ENCODE results near the gene EDEM2.
"Not testable (repeated sequence)": the region's sequence is repeated elsewhere in the genome, so short reads cannot be mapped to it uniquely, and the experiment has no call there.

Gene EDEM2

GRCh38 chr20:35117629-35118028 is 29.5 kb downstream of the EDEM2 start:
- no peak for ATAC-seq (ENCODE audit: insufficient read depth, low read depth)
- no peak overlapping the region for H3K27ac ChIP-seq (ENCODE audit: low read length)
- no peak overlapping the region for H3K4me2 ChIP-seq (ENCODE audit: insufficient read depth, low read length)
- H3K9ac ChIP-seq (ENCODE audit: low read depth, low read length), result no peak overlapping the region
- peaks cover 63% of the 10 kb centered on the region for H3K36me3 ChIP-seq (ENCODE audit: insufficient read depth, low read length)
- no peak overlapping the region for H3K4me3 ChIP-seq (ENCODE audit: low read depth in 1 of 2, low read length in 2 of 2)
- H2AFZ ChIP-seq (ENCODE audit: low read depth, low read length), result no peak overlapping the region
- no peaks in the 10 kb centered on the region for H3K27me3 ChIP-seq (ENCODE audit: insufficient read depth, low read length, poor library complexity)
- no peaks in the 10 kb centered on the region for H3K79me2 ChIP-seq (ENCODE audit: insufficient read depth, low read length)
- DNase-seq, result no peak
- TF ChIP-seq EZH2 (IDR thresholded peaks at IDR 0.05; ENCODE audit: borderline replicate concordance, low read depth, low read length, severe bottlenecking) (no peak), CTCF (IDR thresholded peaks at IDR 0.05; ENCODE audit: borderline replicate concordance, extremely low read depth, low read length, poor library complexity, severe bottlenecking) (no peak)
- no peaks in the 10 kb centered on the region for H3K4me1 ChIP-seq (ENCODE audit: insufficient read depth, low read length)
- no peaks in the 10 kb centered on the region for H4K20me1 ChIP-seq (ENCODE audit: insufficient read depth, low read length)
- no peaks in the 10 kb centered on the region for H3K9me3 ChIP-seq (ENCODE audit: insufficient read depth, low read length, severe bottlenecking)

DNA sequence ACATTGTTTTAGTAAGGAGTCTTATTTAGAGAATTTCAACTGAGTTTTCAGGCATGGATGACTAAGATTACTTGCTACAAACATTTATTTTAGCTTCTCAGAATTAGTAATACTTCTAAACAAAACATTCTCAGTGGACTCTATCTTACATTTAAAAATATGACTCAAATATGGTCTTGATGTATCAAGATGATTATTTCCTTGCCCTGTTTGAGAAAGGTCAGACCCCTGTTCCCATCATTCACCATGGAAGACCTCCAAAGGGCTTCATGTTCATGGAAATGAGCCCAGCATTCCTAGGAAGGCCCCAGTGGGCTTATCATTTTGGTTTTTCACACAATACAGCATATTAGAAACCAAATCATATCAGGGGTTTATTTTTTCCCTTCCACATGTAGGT is 29.9 kb downstream of the EDEM2 start:
- H3K27ac ChIP-seq (ENCODE audit: low read length), result no peak overlapping the region
- DNase-seq, result no peak
- no peaks in the 10 kb centered on the region for H3K79me2 ChIP-seq (ENCODE audit: insufficient read depth, low read length)
- H3K9me3 ChIP-seq (ENCODE audit: insufficient read depth, low read length, severe bottlenecking), result no peaks in the 10 kb centered on the region
- TF ChIP-seq EZH2 (IDR thresholded peaks at IDR 0.05; ENCODE audit: borderline replicate concordance, low read depth, low read length, severe bottlenecking), result no peak
- TF ChIP-seq CTCF (IDR thresholded peaks at IDR 0.05; ENCODE audit: borderline replicate concordance, extremely low read depth, low read length, poor library complexity, severe bottlenecking), result no peak
- no peaks in the 10 kb centered on the region for H3K27me3 ChIP-seq (ENCODE audit: insufficient read depth, low read length, poor library complexity)
- H3K9ac ChIP-seq (ENCODE audit: low read depth, low read length), result no peak overlapping the region
- H3K4me2 ChIP-seq (ENCODE audit: insufficient read depth, low read length), result no peak overlapping the region
- H2AFZ ChIP-seq (ENCODE audit: low read depth, low read length), result no peak overlapping the region
- no peaks in the 10 kb centered on the region for H3K4me1 ChIP-seq (ENCODE audit: insufficient read depth, low read length)
- ATAC-seq (ENCODE audit: insufficient read depth, low read depth), result no peak
- no peak overlapping the region for H3K4me3 ChIP-seq (ENCODE audit: low read depth in 1 of 2, low read length in 2 of 2)
- peaks cover 61% of the 10 kb centered on the region for H3K36me3 ChIP-seq (ENCODE audit: insufficient read depth, low read length)
- no peaks in the 10 kb centered on the region for H4K20me1 ChIP-seq (ENCODE audit: insufficient read depth, low read length)

GRCh38 chr20:35116258-35116657 is 30.9 kb downstream of the EDEM2 start:
- no peak for TF ChIP-seq EZH2 (IDR thresholded peaks at IDR 0.05; ENCODE audit: borderline replicate concordance, low read depth, low read length, severe bottlenecking)
- TF ChIP-seq CTCF (IDR thresholded peaks at IDR 0.05; ENCODE audit: borderline replicate concordance, extremely low read depth, low read length, poor library complexity, severe bottlenecking), result no peak
- H4K20me1 ChIP-seq (ENCODE audit: insufficient read depth, low read length), result no peaks in the 10 kb centered on the region

GRCh38 chr20:35115606-35116005 is 31.5 kb downstream of the EDEM2 start:
- ATAC-seq (ENCODE audit: insufficient read depth, low read depth) (no peak), DNase-seq (no peak)
- Histone ChIP-seq H3K27me3 (ENCODE audit: insufficient read depth, low read length, poor library complexity) (no peaks in the 10 kb centered on the region), H3K4me3 (ENCODE audit: low read depth in 1 of 2, low read length in 2 of 2) (no peak overlapping the region), H3K27ac (ENCODE audit: low read length) (no peak overlapping the region), H2AFZ (ENCODE audit: low read depth, low read length) (no peak overlapping the region), H4K20me1 (ENCODE audit: insufficient read depth, low read length) (no peaks in the 10 kb centered on the region), H3K36me3 (ENCODE audit: insufficient read depth, low read length) (peaks cover 47% of the 10 kb centered on the region), H3K4me2 (ENCODE audit: insufficient read depth, low read length) (no peak overlapping the region), H3K9ac (ENCODE audit: low read depth, low read length) (no peak overlapping the region), H3K79me2 (ENCODE audit: insufficient read depth, low read length) (no peaks in the 10 kb centered on the region), H3K4me1 (ENCODE audit: insufficient read depth, low read length) (no peaks in the 10 kb centered on the region), H3K9me3 (ENCODE audit: insufficient read depth, low read length, severe bottlenecking) (no peaks in the 10 kb centered on the region)
- TF ChIP-seq EZH2 (IDR thresholded peaks at IDR 0.05; ENCODE audit: borderline replicate concordance, low read depth, low read length, severe bottlenecking) (no peak), CTCF (IDR thresholded peaks at IDR 0.05; ENCODE audit: borderline replicate concordance, extremely low read depth, low read length, poor library complexity, severe bottlenecking) (no peak)

More at GRCh38 chr20:35116258-35116657, 30.9 kb downstream of the EDEM2 start:
- ATAC-seq (ENCODE audit: insufficient read depth, low read depth), result no peak
- Histone ChIP-seq H3K36me3 (ENCODE audit: insufficient read depth, low read length) (peaks cover 52% of the 10 kb centered on the region), H3K4me3 (ENCODE audit: low read depth in 1 of 2, low read length in 2 of 2) (no peak overlapping the region), H3K27me3 (ENCODE audit: insufficient read depth, low read length, poor library complexity) (no peaks in the 10 kb centered on the region), H3K9ac (ENCODE audit: low read depth, low read length) (no peak overlapping the region), H3K4me1 (ENCODE audit: insufficient read depth, low read length) (no peaks in the 10 kb centered on the region), H3K27ac (ENCODE audit: low read length) (no peak overlapping the region), H2AFZ (ENCODE audit: low read depth, low read length) (no peak overlapping the region), H3K9me3 (ENCODE audit: insufficient read depth, low read length, severe bottlenecking) (no peaks in the 10 kb centered on the region), H3K4me2 (ENCODE audit: insufficient read depth, low read length) (no peak overlapping the region), H3K79me2 (ENCODE audit: insufficient read depth, low read length) (no peaks in the 10 kb centered on the region)
- DNase-seq, result no peak

DNA sequence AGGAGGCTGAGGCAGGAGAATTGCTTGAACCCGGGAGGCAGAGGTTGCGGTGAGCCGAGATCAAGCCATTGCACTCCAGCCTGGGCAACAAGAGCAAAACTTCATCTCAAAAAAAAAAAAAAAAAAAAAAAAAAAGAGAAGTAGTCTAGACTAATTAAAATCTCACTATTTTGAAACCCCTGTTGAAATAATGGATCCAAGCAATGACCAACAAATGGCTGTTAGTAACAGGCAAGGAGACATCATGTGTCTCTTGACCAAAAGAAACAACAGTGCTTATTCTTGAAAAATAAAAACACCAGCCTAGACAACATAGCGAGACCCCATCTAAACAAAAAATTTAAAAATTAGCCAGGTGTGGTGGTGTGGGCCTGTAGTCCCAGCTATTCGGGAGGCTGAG is 34.9 kb downstream of the EDEM2 start:
- not testable (repeated sequence) for DNase-seq; H2AFZ ChIP-seq (ENCODE audit: low read depth, low read length); ATAC-seq (ENCODE audit: insufficient read depth, low read depth); H3K9me3 ChIP-seq (ENCODE audit: insufficient read depth, low read length, severe bottlenecking); H3K4me2 ChIP-seq (ENCODE audit: insufficient read depth, low read length); H3K27me3 ChIP-seq (ENCODE audit: insufficient read depth, low read length, poor library complexity); H4K20me1 ChIP-seq (ENCODE audit: insufficient read depth, low read length); H3K4me3 ChIP-seq (ENCODE audit: low read depth in 1 of 2, low read length in 2 of 2); H3K79me2 ChIP-seq (ENCODE audit: insufficient read depth, low read length); H3K4me1 ChIP-seq (ENCODE audit: insufficient read depth, low read length); H3K9ac ChIP-seq (ENCODE audit: low read depth, low read length); H3K27ac ChIP-seq (ENCODE audit: low read length)
- peaks cover 23% of the 10 kb centered on the region for H3K36me3 ChIP-seq (ENCODE audit: insufficient read depth, low read length)
